GM19238 (cell line): ENCODE measurements around the gene MBD5.

ENCODE experiments used
- DNase-seq: peaks from one replicate; pipeline ENCODE4 v3.0.0; 2011; ENCODE audit warnings: low spot score; ENCODE audit not compliant: insufficient read length

Gene MBD5

DNA sequence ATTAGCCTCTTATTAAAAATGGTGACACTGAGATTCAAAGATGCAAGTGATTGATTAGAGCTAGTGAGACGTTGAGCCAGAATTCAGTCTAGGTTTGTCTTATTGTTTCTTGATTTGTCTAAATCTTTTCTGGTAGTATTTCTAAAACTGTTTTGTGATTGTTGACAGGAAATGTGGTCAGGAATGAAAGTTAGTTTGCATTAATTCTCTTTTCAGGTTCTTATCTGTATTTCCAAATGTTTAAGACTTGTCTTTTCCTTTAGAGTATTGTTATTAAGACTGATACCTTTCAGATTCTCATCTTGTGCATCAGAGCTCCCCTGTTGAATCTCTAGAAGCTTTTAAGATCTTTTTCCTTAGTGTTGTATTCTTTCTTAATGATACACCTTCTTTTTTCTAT, 89.3 kb downstream of the MBD5 start:
- no peak for DNase-seq

DNA sequence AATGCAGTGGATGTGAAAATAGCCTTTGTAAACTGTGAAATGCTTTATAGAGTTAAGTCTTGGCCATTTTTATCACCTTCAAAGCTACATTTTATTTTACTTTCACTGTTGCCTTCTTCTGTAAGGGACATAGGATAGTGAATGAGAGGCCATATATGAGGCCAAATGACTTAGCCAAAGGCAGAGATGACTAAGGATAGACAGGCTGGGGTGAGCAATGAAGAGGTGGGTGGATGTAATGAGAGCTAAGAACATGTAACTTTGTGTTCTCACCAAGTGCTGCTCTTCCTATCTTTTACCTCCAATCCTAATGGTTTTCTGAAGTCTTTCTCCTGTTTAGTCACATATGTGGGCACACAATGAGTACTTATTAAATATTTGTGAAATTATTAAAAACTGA, 101.9 kb downstream of the MBD5 start:
- DNase-seq, result no peak

DNA sequence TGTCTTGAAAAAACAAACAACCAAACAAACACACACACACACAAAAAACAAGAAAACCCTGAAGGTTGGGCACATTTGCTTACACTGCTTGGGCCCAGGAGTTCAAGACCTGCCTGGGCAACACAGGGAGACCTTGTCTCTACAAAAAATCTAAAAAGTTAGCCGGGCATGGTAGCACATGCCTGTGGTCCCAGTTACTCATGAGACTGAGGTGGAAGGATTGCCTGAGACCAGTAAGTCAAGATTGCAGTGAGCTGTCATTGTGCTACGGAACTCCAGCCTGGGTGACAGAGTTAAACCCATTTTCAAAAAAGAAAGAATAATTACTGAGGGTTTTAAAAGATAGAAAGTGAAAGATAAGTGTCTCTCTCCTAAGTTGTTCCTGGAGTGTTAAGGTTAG, 103.4 kb downstream of the MBD5 start:
- no peak for DNase-seq

DNA sequence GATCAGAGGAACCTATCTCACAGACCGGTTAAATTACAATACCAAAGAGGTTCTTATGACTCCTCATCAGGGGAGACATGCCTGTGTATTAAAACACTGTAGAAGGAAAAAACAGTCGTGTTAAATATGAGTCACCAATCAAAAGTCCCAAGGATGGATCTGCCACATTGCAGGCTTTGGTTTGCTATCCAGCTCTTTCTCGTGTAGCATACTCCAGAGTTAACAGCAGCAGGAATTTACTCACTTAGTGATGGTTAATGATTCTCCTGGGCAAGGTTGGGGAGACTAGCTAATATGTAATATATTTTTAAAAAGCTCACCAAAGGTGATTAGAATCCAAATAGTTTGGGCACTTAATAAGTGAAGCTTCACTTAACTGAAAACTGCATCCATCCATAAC, 109.7 kb downstream of the MBD5 start:
- DNase-seq, result no peak

DNA sequence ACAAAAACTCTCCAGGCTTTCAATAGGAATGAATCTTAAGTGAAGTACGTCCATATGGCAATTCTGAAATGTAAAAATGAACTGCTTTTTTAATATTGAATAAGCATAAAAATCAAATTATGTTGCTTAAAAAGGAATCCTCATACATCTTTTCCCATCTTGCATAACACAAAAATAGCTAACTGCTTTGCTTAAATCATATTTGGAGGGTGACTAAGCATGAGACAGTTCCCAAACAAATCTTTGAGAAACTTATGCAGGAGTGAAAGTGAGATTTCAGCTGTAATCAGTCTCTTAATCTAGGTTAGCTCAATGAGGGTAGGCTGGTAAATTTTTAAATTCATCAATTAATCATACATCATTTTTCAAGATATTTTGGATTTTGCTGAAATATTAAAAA, 111.5 kb downstream of the MBD5 start:
- no peak for DNase-seq

DNA sequence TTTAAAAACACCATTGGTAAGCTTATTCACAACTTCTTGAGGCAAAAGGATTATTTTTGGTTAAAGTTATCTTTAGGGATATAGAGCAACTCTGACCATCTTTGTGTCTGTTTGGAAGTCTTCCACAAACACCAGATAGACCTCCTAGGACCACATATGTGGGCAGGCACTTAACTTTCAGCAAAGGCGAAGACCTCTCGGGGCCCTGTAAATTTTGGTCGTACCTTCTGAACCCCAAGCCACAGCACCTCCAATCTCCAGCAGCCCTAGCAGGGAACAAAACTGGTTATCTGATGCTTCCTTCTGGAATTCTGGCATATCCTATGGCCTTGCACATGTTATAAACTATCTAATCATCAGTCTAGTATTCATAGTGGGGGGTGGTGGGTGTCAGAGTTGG, 114.8 kb downstream of the MBD5 start:
- no peak for DNase-seq

DNA sequence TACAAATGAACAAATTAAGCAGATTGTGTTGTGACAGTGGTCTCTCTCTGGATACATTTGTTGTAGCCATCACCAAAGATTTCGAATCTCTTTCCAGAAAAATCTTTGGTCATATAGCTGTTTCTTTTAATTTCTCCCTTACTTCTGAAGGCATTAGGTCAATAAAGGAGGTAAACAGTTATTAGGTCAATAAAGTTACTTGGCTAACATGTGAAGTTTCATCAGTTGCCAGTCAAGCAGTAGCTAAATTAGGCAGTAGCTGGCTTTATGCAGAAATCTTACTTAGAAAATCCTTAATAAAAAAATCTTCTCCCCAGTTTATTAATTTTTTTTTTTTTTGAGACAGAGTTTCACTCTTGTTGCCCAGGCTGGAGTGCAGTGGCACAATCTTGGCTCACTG, 115.5 kb downstream of the MBD5 start:
- DNase-seq, result no peak

DNA sequence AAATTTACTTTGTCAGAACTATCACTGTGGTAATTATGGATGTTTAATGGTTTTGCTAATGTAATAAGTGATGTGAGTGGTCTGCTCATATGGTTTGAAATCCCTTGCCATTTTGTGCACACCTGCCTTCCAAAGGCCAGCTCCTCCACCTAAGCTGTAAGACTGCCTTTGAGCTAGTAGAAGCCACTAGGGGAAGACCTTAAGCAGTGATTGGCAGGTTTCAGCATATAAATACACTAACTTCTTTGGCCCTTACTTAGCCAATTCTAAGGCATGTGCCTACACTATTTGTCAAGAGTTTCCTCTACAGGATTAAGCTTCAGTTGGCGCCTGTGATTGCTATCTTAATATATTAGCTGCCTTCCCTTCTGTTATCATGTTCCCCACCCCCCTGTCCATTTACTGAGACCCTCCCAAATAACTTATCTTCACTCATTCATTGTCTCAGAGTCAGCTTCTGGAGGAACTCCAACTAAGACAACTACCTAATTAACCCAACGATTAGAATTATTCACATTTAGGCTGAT, 141.1 kb downstream of the MBD5 start:
- no peak for DNase-seq

DNA sequence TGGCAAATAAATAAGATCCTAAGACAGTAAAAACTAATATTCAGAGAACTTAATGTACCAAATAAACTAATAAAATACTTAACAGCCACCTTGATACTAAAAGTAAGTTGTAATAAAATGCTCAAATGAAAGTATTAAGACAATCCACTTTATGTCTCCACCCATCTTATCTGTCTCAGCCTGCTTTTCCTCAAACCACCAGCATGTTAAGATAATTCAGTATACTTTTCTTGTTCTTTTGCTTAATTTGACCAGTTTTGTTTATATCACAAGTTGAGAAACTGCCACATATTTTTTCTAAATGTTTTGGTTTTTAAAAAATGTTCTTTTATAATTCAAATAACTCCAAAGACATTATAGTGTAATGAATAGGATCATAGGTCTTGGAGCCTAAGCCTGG, 142.0 kb downstream of the MBD5 start:
- no peak for DNase-seq

DNA sequence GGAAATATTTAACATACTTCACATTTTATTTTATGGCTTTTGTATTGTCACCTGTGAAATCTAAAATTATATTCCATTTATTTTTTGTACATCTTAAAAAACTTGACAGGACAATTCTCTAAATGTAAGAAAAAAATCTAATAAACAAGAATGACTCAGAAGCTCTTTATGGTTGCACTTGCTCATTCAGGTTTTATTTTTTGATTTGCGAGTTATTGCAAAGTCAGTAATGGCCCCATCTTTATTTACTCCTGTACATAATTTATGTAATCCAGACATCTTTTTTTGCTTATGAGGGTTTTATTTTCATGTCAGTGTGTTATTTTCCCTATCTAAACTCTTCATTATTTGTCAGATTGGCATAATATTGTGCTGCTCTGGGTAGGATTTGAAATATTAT, 145.1 kb downstream of the MBD5 start:
- DNase-seq, result no peak

DNA sequence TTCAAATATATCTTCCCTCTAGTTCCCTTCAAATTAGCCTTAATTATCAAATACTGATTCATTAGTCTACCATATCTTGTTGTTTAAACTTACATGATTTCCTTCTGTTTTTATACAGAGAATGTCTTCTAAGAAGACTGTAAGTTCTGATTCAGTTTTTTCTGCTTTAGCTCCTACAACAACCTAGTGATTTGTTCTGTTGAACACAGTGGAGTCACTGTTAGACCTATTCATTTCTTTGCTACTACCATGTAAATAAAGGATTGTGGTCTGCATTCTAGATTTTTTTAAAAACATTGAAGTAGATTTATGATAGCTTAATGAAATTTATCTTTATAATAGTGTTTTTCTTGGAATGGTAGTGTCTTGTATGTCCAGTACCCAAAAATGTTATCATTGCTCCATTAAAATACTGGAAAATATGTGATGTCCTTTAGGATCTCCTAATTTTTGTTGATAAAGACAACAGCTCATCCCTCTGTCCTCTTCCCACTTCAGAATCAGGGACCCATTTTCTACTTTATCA, 146.4 kb downstream of the MBD5 start:
- DNase-seq, result no peak

DNA sequence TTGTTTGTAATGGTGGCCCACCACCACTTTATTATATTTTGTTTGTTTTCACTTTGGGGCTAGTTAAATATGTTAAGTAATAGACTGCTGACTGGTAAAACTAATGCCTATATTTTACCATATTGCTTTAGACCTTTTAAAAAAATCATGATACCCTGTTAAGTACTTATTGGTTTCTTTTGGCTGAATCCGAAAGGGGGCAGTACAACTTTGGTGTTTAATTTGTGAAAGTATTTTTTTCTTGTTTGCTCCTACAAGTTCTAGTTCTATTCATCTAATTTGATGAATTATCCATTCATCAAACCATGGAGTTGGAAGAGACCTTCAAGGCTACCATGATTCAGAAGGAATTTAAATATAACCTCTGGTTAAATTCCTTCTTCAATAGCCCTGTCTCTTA, 147.0 kb downstream of the MBD5 start:
- no peak for DNase-seq

DNA sequence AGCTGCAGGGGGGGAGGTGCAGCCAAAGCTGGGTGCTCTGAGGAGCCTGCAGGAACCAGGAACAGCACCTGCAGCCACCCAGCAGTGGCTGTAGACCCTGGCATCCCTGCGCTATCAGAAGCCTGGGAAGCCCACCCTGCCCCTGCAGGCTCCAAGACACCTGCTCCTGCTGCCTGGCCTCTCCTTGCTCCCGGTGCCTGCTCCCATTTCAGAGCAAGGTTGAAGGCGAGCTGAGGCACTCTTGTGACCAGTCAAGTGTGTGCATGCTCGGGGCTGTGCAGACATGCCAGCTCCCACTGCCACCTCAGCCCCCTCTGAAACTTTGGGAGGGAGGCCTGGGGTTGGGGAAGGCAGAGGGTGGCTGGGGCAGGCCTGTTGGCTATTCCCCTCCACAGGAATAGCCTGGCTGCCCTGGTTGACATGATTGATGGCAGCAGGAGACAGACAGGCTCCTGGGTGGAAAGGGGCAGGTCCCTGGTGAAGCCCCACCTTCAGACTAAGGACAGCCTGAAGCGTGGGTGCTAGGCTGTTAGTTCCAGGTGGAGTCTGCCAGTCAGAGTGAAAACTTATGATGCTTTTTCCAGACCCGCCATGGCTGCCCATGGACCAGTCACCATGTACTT, 151.4 kb downstream of the MBD5 start:
- DNase-seq, result no peak

DNA sequence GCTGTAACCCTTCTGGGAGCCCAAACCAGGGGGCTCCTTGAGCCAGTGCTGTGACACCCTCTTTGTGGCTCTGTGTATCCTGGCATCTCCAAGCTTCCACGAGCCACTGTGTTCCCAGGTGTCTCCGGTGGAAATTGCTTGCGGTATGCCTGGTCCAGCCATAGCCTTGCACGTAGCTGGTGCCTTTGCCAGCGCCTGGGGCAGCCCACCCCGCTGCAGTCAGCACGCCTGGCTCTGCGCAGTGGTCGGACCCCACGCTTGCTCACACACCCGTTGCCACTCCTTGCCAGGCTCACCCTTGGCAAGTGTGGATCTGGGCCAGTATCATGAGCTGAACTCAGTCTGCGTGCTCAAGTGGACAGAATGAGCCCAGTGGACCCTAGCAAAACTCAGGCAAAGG, 152.3 kb downstream of the MBD5 start:
- DNase-seq, result no peak

DNA sequence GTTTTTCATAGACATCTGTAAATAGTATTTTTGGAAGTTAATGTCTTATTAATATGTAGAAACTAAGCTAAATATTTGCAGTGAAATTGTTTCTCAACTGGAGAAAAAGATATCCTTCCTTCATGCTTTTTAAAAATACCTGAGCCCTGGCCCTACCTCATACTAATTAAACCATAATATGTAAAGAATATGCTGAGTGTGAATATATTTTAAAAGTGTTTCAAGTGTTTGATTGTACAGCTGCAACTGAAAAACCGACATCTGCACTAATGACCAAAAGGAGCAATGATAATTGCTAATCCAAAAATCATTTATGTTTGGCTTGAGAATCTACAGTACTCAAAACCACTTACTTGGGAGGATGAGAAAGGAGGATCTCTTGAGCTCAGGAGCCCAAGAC, 156.7 kb downstream of the MBD5 start:
- no peak for DNase-seq

DNA sequence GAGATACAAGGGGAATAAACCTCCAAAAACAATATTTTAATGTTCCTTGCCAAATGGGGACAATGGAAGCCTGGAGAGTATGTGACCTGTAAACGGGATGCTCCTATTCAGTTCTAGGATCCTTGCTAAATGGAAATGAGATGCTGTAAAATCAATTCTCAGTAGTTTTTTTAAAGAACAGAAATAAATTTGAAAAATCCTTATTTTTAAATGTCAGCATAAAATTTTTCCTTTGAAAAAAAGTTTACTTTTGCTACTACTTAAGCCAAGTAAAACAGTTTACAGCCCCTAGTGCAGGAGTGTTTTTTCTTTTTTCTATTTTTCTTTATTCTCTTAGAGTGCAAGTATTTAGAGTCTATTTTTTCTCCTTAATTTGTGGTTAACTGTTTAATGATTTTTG, 158.8 kb downstream of the MBD5 start:
- no peak for DNase-seq

DNA sequence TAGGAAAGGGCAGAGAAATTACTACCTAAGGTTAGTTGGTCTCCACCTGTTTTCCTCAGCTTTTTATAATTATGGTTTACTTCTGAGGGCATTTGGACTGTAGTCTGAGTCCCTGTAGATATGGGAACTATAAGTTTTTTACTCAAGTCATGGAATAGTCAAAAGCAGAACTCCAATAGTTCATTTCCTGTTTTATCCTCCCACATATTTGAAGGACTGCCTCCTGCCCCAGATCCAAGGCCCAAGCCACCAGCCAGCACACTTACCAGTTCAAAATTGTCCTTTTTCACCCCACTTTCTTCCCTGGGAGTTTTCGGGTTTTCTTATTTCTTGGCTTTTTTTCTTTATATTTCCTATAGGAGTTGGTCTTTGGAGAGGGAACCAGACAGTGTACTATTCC, 164.1 kb downstream of the MBD5 start:
- DNase-seq, result no peak

DNA sequence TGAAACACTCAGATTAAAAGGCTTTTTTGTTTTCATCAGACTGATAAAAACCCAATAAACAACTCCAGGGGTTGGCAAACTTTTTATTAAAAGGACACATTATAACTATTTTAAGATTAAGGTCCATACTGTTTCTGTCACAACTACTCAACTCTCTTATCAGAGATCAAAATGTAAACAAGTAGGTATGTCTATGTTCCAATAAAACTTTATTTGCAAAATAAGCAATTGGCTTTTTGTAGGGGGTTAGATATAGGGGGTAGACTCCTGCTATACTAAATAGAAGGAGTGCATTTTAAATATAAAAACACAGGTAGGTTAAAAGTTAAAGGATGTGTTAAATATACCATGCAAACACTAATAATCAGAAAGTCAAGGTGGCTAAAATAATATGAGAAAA, 174.0 kb downstream of the MBD5 start:
- no peak for DNase-seq

DNA sequence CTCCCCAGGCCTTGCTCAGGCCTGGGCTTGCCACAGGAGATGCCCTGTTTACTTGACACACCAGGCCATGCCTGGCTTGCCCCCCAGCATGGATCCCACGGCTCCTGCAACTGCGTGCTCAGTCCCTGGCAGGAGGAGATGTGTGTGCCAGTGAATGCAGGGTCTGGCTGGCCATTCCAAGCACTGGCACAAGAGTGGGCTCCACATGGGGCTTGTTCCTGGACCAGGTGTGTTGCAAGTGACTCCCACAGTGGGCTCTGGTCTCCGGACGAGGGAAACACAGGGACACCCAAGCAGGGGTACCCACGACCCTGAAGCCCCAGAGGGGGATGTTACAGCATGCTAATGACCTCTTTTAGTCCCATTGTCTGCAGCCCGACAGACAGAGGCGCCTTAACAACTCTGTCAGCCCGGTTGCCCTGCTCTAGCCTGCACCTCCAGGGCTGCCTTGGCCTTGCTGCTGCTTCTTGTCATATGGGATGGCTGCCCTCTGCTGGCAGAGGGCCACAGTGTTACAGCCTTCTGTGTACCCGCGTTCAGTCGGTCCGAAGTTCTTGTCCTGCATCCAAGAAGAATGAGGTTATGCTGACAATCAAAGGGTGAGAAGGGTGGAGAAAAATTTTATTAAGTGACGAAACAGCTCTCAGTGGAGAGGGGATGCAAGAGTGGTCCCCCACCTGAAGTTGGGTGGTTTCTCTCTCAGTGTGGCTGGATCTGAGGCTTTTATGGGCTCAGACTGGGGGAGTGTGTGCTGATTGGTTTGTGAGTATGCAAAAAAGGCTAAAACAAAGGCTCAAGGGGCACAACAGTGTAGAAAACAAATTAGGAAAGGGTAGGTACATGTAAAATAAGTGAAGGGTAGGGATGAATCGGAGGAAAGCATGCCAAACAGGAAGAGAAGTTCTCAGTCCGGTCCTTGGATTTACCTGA, 180.4 kb downstream of the MBD5 start:
- no peak for DNase-seq

DNA sequence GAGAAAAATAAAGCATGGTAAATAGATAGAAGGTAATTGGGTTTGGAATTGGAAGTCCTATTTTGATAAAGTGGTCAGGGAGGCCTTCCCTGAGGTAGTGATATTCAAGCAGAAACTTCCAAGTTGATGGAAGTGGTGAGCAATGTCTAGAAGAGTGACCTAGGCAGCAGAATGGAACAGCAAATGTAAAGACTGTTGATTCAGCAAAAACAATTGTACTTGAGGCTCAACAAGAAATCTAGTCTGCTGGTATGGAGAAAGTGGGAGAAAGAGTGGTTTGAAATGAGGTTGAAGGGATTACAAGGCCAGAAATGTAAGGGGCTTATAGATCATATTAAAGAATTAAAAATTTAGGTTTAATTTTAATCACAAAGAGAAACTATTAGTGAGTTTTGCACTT, 181.3 kb downstream of the MBD5 start:
- DNase-seq, result no peak

DNA sequence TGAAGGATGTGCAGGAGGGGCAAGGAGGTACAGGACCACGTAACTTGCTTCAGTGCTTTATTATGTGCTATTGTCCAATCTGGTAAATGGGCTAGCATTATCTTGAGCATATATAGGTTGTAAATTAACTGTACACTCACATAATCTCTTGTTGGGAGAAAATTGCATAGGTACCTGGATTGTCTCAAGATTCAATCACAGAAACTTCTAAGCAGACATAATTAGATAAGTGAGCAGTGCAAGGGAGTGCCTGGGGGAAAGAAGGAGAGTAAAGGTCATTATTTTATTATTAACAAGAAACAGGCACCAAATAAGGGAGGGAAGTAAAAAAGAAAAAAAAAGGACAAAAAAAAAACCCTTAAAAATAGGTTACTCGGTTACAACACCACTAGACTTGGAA, 186.2 kb downstream of the MBD5 start:
- DNase-seq, result no peak

DNA sequence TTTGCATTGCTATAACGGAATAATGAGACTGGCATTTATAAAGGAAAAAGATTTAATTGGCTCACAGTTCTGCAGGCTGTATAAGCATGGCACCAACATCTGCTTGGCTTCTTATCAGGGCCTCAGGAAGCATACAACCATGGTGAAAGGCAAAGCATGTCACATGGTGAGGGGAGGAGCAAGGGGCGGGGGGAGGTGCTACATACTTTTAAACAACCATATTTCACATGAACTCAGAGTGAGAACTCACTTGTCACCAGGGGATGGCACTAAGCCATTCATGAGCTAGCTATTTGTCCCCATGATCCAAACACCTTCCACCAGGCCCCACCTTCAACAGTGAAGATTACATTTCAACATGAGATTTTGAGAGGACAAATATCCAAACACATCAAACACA, 188.7 kb downstream of the MBD5 start:
- DNase-seq, result no peak
